H1 (cell line): ENCODE measurements around the gene CMIP. TPM values are rescaled to one million over a fixed set of nuclear protein-coding genes. Genes with fewer than 3 reads are reported as not detected.

Source experiments
- CTCF ChIA-PET: fragments of 300-600 bp; sonication (Branson Sonifier 250); formaldehyde crosslinking; loops from one replicate; lab custom pipeline; 2021; ENCODE audit not compliant: partially characterized antibody; lab: Charles Lee
- POLR2A ChIA-PET: fragments of 300-600 bp; sonication (Branson Sonifier 250); formaldehyde crosslinking; loops from one replicate; lab custom pipeline; 2021; ENCODE audit warnings: inconsistent platforms; ENCODE audit not compliant: partially characterized antibody; lab: Charles Lee
- DNase-seq, 2 experiments: peaks; one replicate each; pipeline versions ENCODE4 v3.0.0 to v3.0.0-alpha.2; 2010 to 2022; ENCODE audit warnings: low spot score in 2 of 2, low read depth in 1 of 2, mixed read lengths in 1 of 2
- FAIRE-seq: peaks from 2 replicates; lab custom pipeline; 2011; peaks lifted over from hg19 to GRCh38; lab: Jason Lieb, UNC
- H2AFZ ChIP-seq: 2 replicates; pipeline ENCODE4 v1.8.1; 2012; ENCODE audit warnings: low read length, inconsistent platforms
- H2AK5ac ChIP-seq: 2 replicates; pipeline ENCODE4 v1.6.1; 2013; ENCODE audit warnings: low read depth, low read length
- H2BK120ac ChIP-seq: replicated peaks from 2 replicates; pipeline ENCODE3; 2013; ENCODE audit warnings: low read depth, low read length, inconsistent platforms
- H2BK12ac ChIP-seq: 2 replicates; pipeline ENCODE4 v1.6.1; 2013; ENCODE audit warnings: low read depth, low read length
- H2BK15ac ChIP-seq: 2 replicates; pipeline ENCODE4 v1.6.1; 2013; ENCODE audit warnings: low read length
- H2BK20ac ChIP-seq: 2 replicates; pipeline ENCODE4 v1.6.1; 2013; ENCODE audit warnings: low read length
- H2BK5ac ChIP-seq: 2 replicates; pipeline ENCODE4 v1.6.1; 2013; ENCODE audit warnings: low read depth, low read length
- H3K14ac ChIP-seq: 2 replicates; pipeline ENCODE4 v1.6.1; 2013; ENCODE audit warnings: inconsistent platforms; ENCODE audit not compliant: insufficient read length
- H3K18ac ChIP-seq: 2 replicates; pipeline ENCODE4 v1.6.1; 2013; ENCODE audit warnings: low read length; ENCODE audit errors: extremely low read depth
- H3K23ac ChIP-seq: 2 replicates; pipeline ENCODE4 v1.6.1; 2013; ENCODE audit warnings: inconsistent platforms; ENCODE audit not compliant: insufficient read length
- H3K23me2 ChIP-seq: 2 replicates; pipeline ENCODE4 v1.6.1; 2013; ENCODE audit warnings: low read depth, low read length
- H3K27ac ChIP-seq: 2 replicates; pipeline ENCODE4 v1.6.1; 2011; ENCODE audit warnings: low read depth, low read length, inconsistent platforms
- H3K27me3 ChIP-seq, 4 experiments: replicated peaks in 1 of 4; 1 replicate in 1 of 4; 2 replicates in 3 of 4; pipeline versions ENCODE4 v1.6.1 to v1.8.1; 2011 to 2013; ENCODE audit warnings: low read length in 3 of 4, mild to moderate bottlenecking in 3 of 4, inconsistent platforms in 2 of 4, mixed read lengths in 2 of 4, moderate library complexity in 1 of 4; ENCODE audit not compliant: control insufficient read depth in 3 of 4, insufficient read depth in 3 of 4; ENCODE audit errors: extremely low read depth in 1 of 4
- H3K36me3 ChIP-seq, 4 experiments: 2 replicates each; pipeline versions ENCODE4 v1.6.1 to v1.8.1; 2011 to 2013; ENCODE audit warnings: mild to moderate bottlenecking in 4 of 4, low read length in 3 of 4, moderate library complexity in 2 of 4, control low read depth in 1 of 4, inconsistent platforms in 1 of 4; ENCODE audit not compliant: insufficient read depth in 4 of 4, control insufficient read depth in 2 of 4
- H3K4ac ChIP-seq: replicated peaks from 2 replicates; pipeline ENCODE3; 2013; ENCODE audit warnings: low read length, low read depth, mixed read lengths, inconsistent platforms; ENCODE audit not compliant: insufficient read length
- H3K4me1 ChIP-seq, 4 experiments: replicated peaks in 1 of 4; 1 replicate in 1 of 4; 2 replicates in 3 of 4; pipeline versions ENCODE4 v1.6.1 to v1.8.1; 2011 to 2013; ENCODE audit warnings: low read length in 3 of 4, inconsistent platforms in 2 of 4, mixed read lengths in 1 of 4; ENCODE audit not compliant: insufficient read depth in 4 of 4, control insufficient read depth in 3 of 4
- H3K4me2 ChIP-seq, 2 experiments: 2 replicates each; pipeline versions ENCODE4 v1.6.1 to v1.8.1; 2011 to 2013; ENCODE audit warnings: low read depth in 2 of 2, low read length in 2 of 2, control low read depth in 1 of 2, inconsistent platforms in 1 of 2, mild to moderate bottlenecking in 1 of 2; ENCODE audit not compliant: insufficient read depth in 1 of 2
- H3K4me3 ChIP-seq, 4 experiments: fragments of 200-600, 300-600 bp in 1 of 4; sonication (generic), shearing (Covaris generic), sonication (Bioruptor Twin) in 1 of 4; 2 replicates each; pipeline versions ENCODE4 v1.5.1 to v1.8.1; 2011 to 2016; ENCODE audit warnings: low read length in 4 of 4, low read depth in 3 of 4, control low read depth in 2 of 4, inconsistent platforms in 2 of 4, mild to moderate bottlenecking in 2 of 4, mixed read lengths in 1 of 4, moderate library complexity in 1 of 4; ENCODE audit not compliant: insufficient read depth in 2 of 4; ENCODE audit errors: extremely low read depth in 1 of 4
- H3K56ac ChIP-seq: replicated peaks from 2 replicates; pipeline ENCODE3; 2013; ENCODE audit warnings: low read depth, mild to moderate bottlenecking, mixed read lengths, low read length, inconsistent platforms; ENCODE audit not compliant: insufficient read length
- H3K79me1 ChIP-seq: 2 replicates; pipeline ENCODE4 v1.6.1; 2013; ENCODE audit warnings: low read depth, low read length, control low read depth
- H3K79me2 ChIP-seq, 2 experiments: 2 replicates each; pipeline versions ENCODE4 v1.6.1 to v1.8.1; 2012 to 2013; ENCODE audit warnings: low read length in 2 of 2, mild to moderate bottlenecking in 2 of 2, inconsistent platforms in 1 of 2; ENCODE audit not compliant: insufficient read depth in 2 of 2, control insufficient read depth in 1 of 2
- H3K9ac ChIP-seq, 4 experiments: replicated peaks in 1 of 4; 1 replicate in 1 of 4; 2 replicates in 3 of 4; pipeline versions ENCODE4 v1.6.1 to v1.8.1; 2011 to 2013; ENCODE audit warnings: low read depth in 3 of 4, low read length in 3 of 4, control low read depth in 2 of 4, mild to moderate bottlenecking in 2 of 4, moderate library complexity in 2 of 4, inconsistent platforms in 1 of 4; ENCODE audit errors: extremely low read depth in 1 of 4
- H3K9me3 ChIP-seq, 2 experiments: 2 replicates each; pipeline versions ENCODE4 v1.6.1 to v1.8.1; 2012 to 2013; ENCODE audit warnings: mild to moderate bottlenecking in 2 of 2, moderate library complexity in 2 of 2, control low read depth in 1 of 2, inconsistent platforms in 1 of 2, low read depth in 1 of 2, low read length in 1 of 2, mixed read lengths in 1 of 2; ENCODE audit not compliant: insufficient read depth in 2 of 2
- H4K20me1 ChIP-seq, 2 experiments: replicated peaks in 1 of 2; 2 replicates each; pipeline versions ENCODE3 to v1.8.1; 2011 to 2013; ENCODE audit warnings: inconsistent platforms in 2 of 2, low read length in 2 of 2, mild to moderate bottlenecking in 1 of 2; ENCODE audit not compliant: insufficient read depth in 2 of 2, control insufficient read depth in 1 of 2
- H4K5ac ChIP-seq: 2 replicates; pipeline ENCODE4 v1.6.1; 2013; ENCODE audit warnings: low read length, low read depth, mixed read lengths, inconsistent platforms; ENCODE audit not compliant: insufficient read length
- H4K8ac ChIP-seq: 2 replicates; pipeline ENCODE4 v1.8.0; 2013; ENCODE audit warnings: mild to moderate bottlenecking, moderate library complexity, low read length, inconsistent platforms; ENCODE audit not compliant: insufficient read depth; ENCODE audit errors: extremely low read depth
- H4K91ac ChIP-seq: replicated peaks from 2 replicates; pipeline ENCODE3; 2013; ENCODE audit warnings: low read length, mixed read lengths, inconsistent platforms; ENCODE audit not compliant: insufficient read length
- BACH1 ChIP-seq: IDR thresholded peaks from 2 replicates; pipeline ENCODE4 v1.6.1; 2012; ENCODE audit warnings: low read length, improper control_type of control experiment
- BRCA1 ChIP-seq: IDR thresholded peaks from 2 replicates; pipeline ENCODE4 v1.6.1; 2012; ENCODE audit warnings: low read depth, low read length, improper control_type of control experiment
- CREB1 ChIP-seq: IDR thresholded peaks from 2 replicates; pipeline ENCODE4 v1.6.1; 2012; ENCODE audit warnings: inconsistent platforms
- CTBP2 ChIP-seq: IDR thresholded peaks from 2 replicates; pipeline ENCODE4 v1.7.0; 2011; ENCODE audit warnings: borderline replicate concordance, mild to moderate bottlenecking, moderate library complexity, mixed read lengths, low read length; ENCODE audit not compliant: insufficient read depth, insufficient read length
- EGR1 ChIP-seq: IDR thresholded peaks from 2 replicates; pipeline ENCODE4 v1.6.1; 2011; ENCODE audit warnings: low read depth, low read length, borderline replicate concordance
- EP300 ChIP-seq, 2 experiments: IDR thresholded peaks; 1 replicate in 1 of 2; 2 replicates in 1 of 2; pipeline ENCODE4 v1.6.1; 2011 to 2012; ENCODE audit warnings: low read depth in 2 of 2, low read length in 2 of 2, mild to moderate bottlenecking in 2 of 2, borderline replicate concordance in 1 of 2, inconsistent platforms in 1 of 2, moderate library complexity in 1 of 2
- HDAC2 ChIP-seq, 2 experiments: fragments of 300-600 bp in 1 of 2; sonication (generic) in 1 of 2; IDR thresholded peaks; 2 replicates each; pipeline ENCODE4 v1.6.1; 2011 to 2012; ENCODE audit warnings: low read depth in 2 of 2, low read length in 2 of 2, mild to moderate bottlenecking in 2 of 2, moderate library complexity in 2 of 2, borderline replicate concordance in 1 of 2, inconsistent platforms in 1 of 2
- KDM4A ChIP-seq: IDR thresholded peaks from one replicate; pipeline ENCODE4 v1.7.1; 2012; ENCODE audit warnings: low read depth, mild to moderate bottlenecking, moderate library complexity, low read length, inconsistent platforms; ENCODE audit not compliant: severe bottlenecking
- KDM5A ChIP-seq: fragments of 200-600 bp; IDR thresholded peaks from 2 replicates; pipeline ENCODE4 v1.7.1; 2012; ENCODE audit warnings: mild to moderate bottlenecking, low read length, inconsistent platforms, mixed read lengths
- MAFK ChIP-seq: IDR thresholded peaks from 2 replicates; pipeline ENCODE4 v1.6.1; 2012; ENCODE audit warnings: low read depth, mild to moderate bottlenecking, improper control_type of control experiment, low read length
- PHF8 ChIP-seq: fragments of 200-600 bp; sonication (generic); conservative IDR thresholded peaks from 2 replicates; pipeline ENCODE4 v1.7.1; 2012; ENCODE audit warnings: low read depth, mild to moderate bottlenecking, inconsistent platforms, low read length, moderate library complexity
- POLR2A ChIP-seq, 2 experiments: IDR thresholded peaks; 1 replicate in 1 of 2; 2 replicates in 1 of 2; pipeline ENCODE4 v1.6.1; 2011; ENCODE audit warnings: low read depth in 2 of 2, low read length in 2 of 2, mild to moderate bottlenecking in 2 of 2; ENCODE audit errors: control extremely low read depth in 1 of 2
- SAP30 ChIP-seq: fragments of 300-600 bp; sonication (generic); IDR thresholded peaks from 2 replicates; pipeline ENCODE4 v1.7.1; 2012; ENCODE audit warnings: low read length, moderate library complexity, mild to moderate bottlenecking, inconsistent platforms; ENCODE audit not compliant: insufficient read depth, insufficient replicate concordance
- TAF1 ChIP-seq: IDR thresholded peaks from 2 replicates; pipeline ENCODE4 v1.6.1; 2011; ENCODE audit warnings: mild to moderate bottlenecking, low read depth, low read length
- TCF12 ChIP-seq: IDR thresholded peaks from 2 replicates; pipeline ENCODE4 v1.6.1; 2011; ENCODE audit warnings: low read depth, mild to moderate bottlenecking, low read length
- WGBS, 2 experiments: shearing (Covaris generic) in 1 of 2; methylation state at CpG; one replicate each; pipeline versions ENCODE4 v1.1.6 to v1.1.7; 2013 to 2015; ENCODE audit warnings: low lambda C conversion rate in 2 of 2, mixed read lengths in 2 of 2, inconsistent platforms in 1 of 2, low coverage in 1 of 2, missing lambda C conversion rate in 1 of 2; ENCODE audit not compliant: insufficient replicate concordance in 2 of 2, insufficient coverage in 1 of 2, insufficient read length in 1 of 2; ENCODE audit errors: extremely low coverage in 1 of 2, missing lambda C conversion rate in 1 of 2; 5-methylcytosine and 5-hydroxymethylcytosine counted together
- polyA plus RNA-seq, 7 experiments: library from polyadenylated mRNA; depleted of rRNA in 3 of 7; stranded (reverse) in 5 of 7; unstranded in 2 of 7; fragments of >200 nt in 5 of 7; fragments of 200-250 nt in 2 of 7; gene quantifications; 1 replicate in 5 of 7; 2 replicates in 1 of 7; 4 replicates in 1 of 7; pipeline versions ENCODE4 v1.2.1 to v1.2.3, GENCODE V29; 2011 to 2013; ENCODE audit warnings: missing spikeins in 2 of 7, mixed read lengths in 2 of 7
- total RNA-seq: library from RNA; stranded (reverse); fragmentation: NEBNext Ultra II Directional; extraction: Animal tissue kit (Norgen Biotek cat#: 25700); gene quantifications from 2 replicates; pipeline ENCODE4 v1.2.1, GENCODE V29; 2021

The CMIP gene
- total and polyA plus RNA-seq, 2 of the 8 experiments (the other 6 are each of a cell fraction or from before 2014, with no cell fraction given) = 7.9 to 53.2 TPM

DNA sequence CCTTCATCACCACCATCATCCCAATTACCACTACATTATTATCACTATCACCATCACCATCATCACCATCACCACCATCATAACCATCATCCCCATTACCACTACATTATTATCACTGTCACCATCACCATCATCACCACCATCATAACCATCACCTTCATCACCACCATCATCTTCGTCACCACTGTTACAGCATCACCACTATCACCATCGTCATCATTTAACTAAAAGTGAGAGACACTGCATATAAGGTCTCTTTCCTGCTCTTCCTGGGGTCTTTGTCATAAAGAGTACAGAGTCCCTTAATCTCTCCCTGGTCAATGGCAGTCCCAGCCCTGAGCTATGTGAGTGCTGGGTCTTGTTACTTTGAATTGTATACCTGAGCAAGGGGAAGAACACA lies 133.5 kb downstream of the CMIP start:
- peaks cover 8 to 23% of the 10 kb centered on the region in 2 experiments for H4K20me1 ChIP-seq
- H3K27me3 ChIP-seq = no peaks in the 10 kb centered on the region
- 84 to 100% methylated on average over 1 to 2 of the region's 2 CpGs for WGBS, 2 experiments
- no peak overlapping the region for H2BK5ac ChIP-seq
- no peak overlapping the region for H2AK5ac ChIP-seq
- no peak overlapping the region for H3K4me3 ChIP-seq
- no peak overlapping the region for H2AFZ ChIP-seq
- no peak overlapping the region for H2BK12ac ChIP-seq
- no peak overlapping the region for H3K14ac ChIP-seq
- no peak overlapping the region for H3K27ac ChIP-seq
- H3K79me2 ChIP-seq = peaks cover 0 to 42% of the 10 kb centered on the region in 2 experiments; a peak in 3 of 4 replicates
- no peak overlapping the region for H2BK20ac ChIP-seq
- H3K4me1 ChIP-seq = no peaks in the 10 kb centered on the region; a peak in 1 of 7 replicates
- no peak overlapping the region for H3K23ac ChIP-seq
- H3K9me3 ChIP-seq = no peaks in the 10 kb centered on the region
- H3K9ac ChIP-seq = no peak overlapping the region
- H3K18ac ChIP-seq = no peak overlapping the region
- no peaks in the 10 kb centered on the region; a peak in 1 of 8 replicates for H3K36me3 ChIP-seq
- H4K8ac ChIP-seq = no peak overlapping the region
- DNase-seq = no peak
- no peak for FAIRE-seq
- H2BK15ac ChIP-seq = no peak overlapping the region
- H3K23me2 ChIP-seq = peaks cover 13% of the 10 kb centered on the region; the same call in 1 of the 2 replicates
- no peak overlapping the region for H3K4ac ChIP-seq
- H3K4me2 ChIP-seq = no peak overlapping the region
- POLR2A ChIA-PET = interaction anchor here (1.3 kb wide), 1 partner anchor 10 kb away, joined by 3 read pairs; no protein-coding TSS in a partner anchor
- no peak overlapping the region for H4K5ac ChIP-seq
- H3K56ac ChIP-seq = no peak overlapping the region
- no peak overlapping the region for H2BK120ac ChIP-seq
- H3K79me1 ChIP-seq = peaks cover 21% of the 10 kb centered on the region
- H4K91ac ChIP-seq = no peak overlapping the region
- CTCF ChIA-PET = interaction anchor here (1.1 to 1.7 kb wide), 2 partner anchors 19 to 149 kb away, joined by 4 to 6 read pairs; no protein-coding TSS in a partner anchor
- TF ChIP-seq BRCA1 (no peak), CREB1 (no peak), EGR1 (no peak), POLR2A (IDR thresholded peaks at IDR 0.05; ENCODE audit: control extremely low read depth in 1 of 2, low read depth in 2 of 2, low read length in 2 of 2) (no peak), EP300 (IDR thresholded peaks at IDR 0.05; ENCODE audit: borderline replicate concordance in 1 of 2, low read depth in 2 of 2, low read length in 2 of 2) (no peak), KDM4A (no peak), PHF8 (no peak), CTBP2 (no peak), BACH1 (no peak), TAF1 (no peak), SAP30 (no peak), HDAC2 (IDR thresholded peaks at IDR 0.05; ENCODE audit: borderline replicate concordance in 1 of 2, low read depth in 2 of 2, low read length in 2 of 2) (no peak), KDM5A (no peak), MAFK (no peak), TCF12 (no peak)
